ENCODE results near the gene ACSL6.

GRCh38 chr5:132050661-132051552 lies 39.4 kb upstream of the ACSL6 start:
- no peak for TF ChIP-seq ZFX (IDR thresholded peaks at IDR 0.05; ENCODE audit: borderline replicate concordance)
- no peak for TF ChIP-seq CTCF (IDR thresholded peaks at IDR 0.05)
